Measurements from ENCODE around the gene ATP6V1F.

The ATP6V1F gene

GRCh38 chr7:128891942-128892269 lies 29.2 kb downstream of the ATP6V1F start:
- H2AFZ ChIP-seq (ENCODE audit: low read depth, low read length), result no peak overlapping the region
- no peaks in the 10 kb centered on the region for H3K4me1 ChIP-seq (ENCODE audit: low read length)
- no peaks in the 10 kb centered on the region for H4K20me1 ChIP-seq (ENCODE audit: insufficient read depth, low read length)
- no peaks in the 10 kb centered on the region for H3K36me3 ChIP-seq (replicated peaks; ENCODE audit: low read depth, low read length)
- no peaks in the 10 kb centered on the region for H3K9me3 ChIP-seq (ENCODE audit: insufficient read depth, low read length)
- H3K79me2 ChIP-seq (ENCODE audit: low read length), result no peaks in the 10 kb centered on the region
- TF ChIP-seq CTCF (IDR thresholded peaks at IDR 0.05; ENCODE audit: low read depth, low read length), result no peak
- no peak for TF ChIP-seq EZH2phosphoT487 (IDR thresholded peaks at IDR 0.05; ENCODE audit: low read depth)
- H3K4me3 ChIP-seq (ENCODE audit: low read length), result no peak overlapping the region
- H3K27me3 ChIP-seq (ENCODE audit: low read depth, low read length), result no peaks in the 10 kb centered on the region
- H3K9ac ChIP-seq (ENCODE audit: low read length), result no peak overlapping the region
- no peak overlapping the region for H3K4me2 ChIP-seq (ENCODE audit: low read length)
- no peak overlapping the region for H3K27ac ChIP-seq (ENCODE audit: low read length)

- no peak overlapping the region for H3K27ac ChIP-seq (ENCODE audit: low read length)
- no peaks in the 10 kb centered on the region for H3K36me3 ChIP-seq (replicated peaks; ENCODE audit: low read depth, low read length)
- no peaks in the 10 kb centered on the region for H3K27me3 ChIP-seq (ENCODE audit: low read depth, low read length)
- H4K20me1 ChIP-seq (ENCODE audit: insufficient read depth, low read length), result no peaks in the 10 kb centered on the region
- H3K79me2 ChIP-seq (ENCODE audit: low read length), result no peaks in the 10 kb centered on the region
- H3K4me3 ChIP-seq (ENCODE audit: low read length), result no peak overlapping the region
- no peak overlapping the region for H3K4me2 ChIP-seq (ENCODE audit: low read length)
- H3K4me1 ChIP-seq (ENCODE audit: low read length), result no peaks in the 10 kb centered on the region
- no peak overlapping the region for H3K9ac ChIP-seq (ENCODE audit: low read length)
- H3K9me3 ChIP-seq (ENCODE audit: insufficient read depth, low read length), result no peaks in the 10 kb centered on the region
- TF ChIP-seq EZH2phosphoT487 (IDR thresholded peaks at IDR 0.05; ENCODE audit: low read depth) (no peak), CTCF (IDR thresholded peaks at IDR 0.05; ENCODE audit: low read depth, low read length) (no peak)
- H2AFZ ChIP-seq (ENCODE audit: low read depth, low read length), result no peak overlapping the region
Measured at GRCh38 chr7:128892521-128893250, 30.0 kb downstream of the ATP6V1F start.

GRCh38 chr7:128893251-128894100 lies 30.8 kb downstream of the ATP6V1F start:
- H3K4me2 ChIP-seq (ENCODE audit: low read length), result no peak overlapping the region

More at GRCh38 chr7:128893251-128894100, 30.8 kb downstream of the ATP6V1F start:
- no peaks in the 10 kb centered on the region for H4K20me1 ChIP-seq (ENCODE audit: insufficient read depth, low read length)
- H3K9me3 ChIP-seq (ENCODE audit: insufficient read depth, low read length), result no peaks in the 10 kb centered on the region
- TF ChIP-seq EZH2phosphoT487 (IDR thresholded peaks at IDR 0.05; ENCODE audit: low read depth), result no peak
- TF ChIP-seq CTCF (IDR thresholded peaks at IDR 0.05; ENCODE audit: low read depth, low read length), result no peak
- H3K79me2 ChIP-seq (ENCODE audit: low read length), result no peaks in the 10 kb centered on the region
- H3K27me3 ChIP-seq (ENCODE audit: low read depth, low read length), result no peaks in the 10 kb centered on the region
- H3K4me3 ChIP-seq (ENCODE audit: low read length), result no peak overlapping the region
- no peaks in the 10 kb centered on the region for H3K4me1 ChIP-seq (ENCODE audit: low read length)
- no peaks in the 10 kb centered on the region for H3K36me3 ChIP-seq (replicated peaks; ENCODE audit: low read depth, low read length)
- H2AFZ ChIP-seq (ENCODE audit: low read depth, low read length), result no peak overlapping the region
- no peak overlapping the region for H3K27ac ChIP-seq (ENCODE audit: low read length)
- H3K9ac ChIP-seq (ENCODE audit: low read length), result no peak overlapping the region
